GM21367 (cell line): ENCODE measurements around the gene FAM3C.

ENCODE experiments used
- ATAC-seq: cut with Tn5 transposase; IDR thresholded peaks from one replicate; pipeline ENCODE4 v1.9.1; 2021; ENCODE audit not compliant: unreplicated experiment

FAM3C gene

DNA sequence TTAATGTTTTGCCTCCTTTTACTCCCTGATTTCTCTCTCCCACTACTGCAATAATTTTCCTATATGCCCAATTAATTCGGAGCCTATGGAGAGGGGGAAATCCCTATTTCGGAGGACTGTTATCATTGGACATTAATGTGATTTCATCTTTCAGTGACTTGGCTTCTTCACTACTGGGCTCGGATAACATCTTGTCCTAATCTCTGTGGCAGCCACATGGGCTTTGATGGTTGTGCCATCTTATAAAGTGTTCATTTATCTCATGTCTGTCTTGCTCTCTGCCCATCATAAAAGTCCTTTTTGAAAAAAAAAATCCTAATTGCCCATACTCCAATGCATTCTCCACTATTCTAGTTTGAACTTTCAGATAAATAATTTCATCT lies 15.5 kb upstream of the FAM3C start:
- no peak for ATAC-seq

DNA sequence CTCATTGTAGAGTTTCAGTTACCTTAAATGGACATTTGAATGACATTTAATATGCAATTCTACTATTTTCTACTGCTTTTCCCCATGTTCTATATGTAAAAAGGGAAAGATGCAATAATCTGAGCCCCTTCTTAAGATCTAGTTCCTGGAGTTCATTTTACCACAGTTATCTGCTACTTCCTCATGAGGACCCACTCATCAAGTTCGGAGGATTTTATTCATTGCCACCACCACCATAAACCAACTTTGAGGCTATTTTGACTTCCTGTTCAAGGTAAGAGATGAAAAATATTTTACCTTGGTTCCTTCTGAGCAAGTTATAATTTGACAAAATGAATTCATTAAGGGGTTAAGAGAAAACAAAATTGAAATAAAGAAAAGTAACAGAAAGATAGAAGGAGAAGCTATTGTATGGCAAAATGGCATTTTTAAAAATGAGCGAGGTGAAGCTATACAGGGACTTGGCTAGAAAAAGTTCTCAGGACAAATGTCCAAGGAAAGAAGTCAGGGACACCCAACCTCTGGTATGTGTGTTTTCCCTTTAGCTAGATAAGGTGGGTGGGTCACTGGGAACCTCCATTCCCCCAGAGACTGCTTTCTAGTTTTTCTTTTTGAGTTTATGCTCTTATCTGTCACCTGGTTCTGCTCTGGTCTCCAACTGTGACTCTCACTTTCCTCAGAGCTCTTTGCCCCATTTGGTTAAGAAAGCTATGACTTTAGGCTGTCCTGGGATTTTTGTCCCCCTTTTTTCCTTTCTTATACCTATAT lies 14.9 kb upstream of the FAM3C start:
- no peak for ATAC-seq

DNA sequence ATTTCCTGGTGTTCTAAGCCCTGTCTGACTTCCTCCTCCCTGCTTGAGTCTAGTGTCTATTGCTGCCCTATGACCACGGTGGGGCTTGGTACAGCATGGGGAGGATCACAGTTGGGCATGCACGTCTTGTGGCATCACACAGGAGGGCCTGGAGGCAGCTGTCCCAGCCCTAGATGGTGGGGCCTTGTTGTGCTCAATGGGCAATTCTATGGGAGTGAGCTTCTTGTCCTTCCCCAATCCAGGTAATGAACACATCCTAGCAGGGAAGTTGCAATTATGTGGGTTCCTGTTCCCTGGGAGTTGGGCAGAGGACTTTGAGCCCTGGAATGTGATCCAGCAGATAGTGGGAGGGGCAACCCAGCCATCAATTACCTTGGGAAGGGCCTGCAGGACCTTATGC lies 10.8 kb upstream of the FAM3C start:
- ATAC-seq, result no peak

DNA sequence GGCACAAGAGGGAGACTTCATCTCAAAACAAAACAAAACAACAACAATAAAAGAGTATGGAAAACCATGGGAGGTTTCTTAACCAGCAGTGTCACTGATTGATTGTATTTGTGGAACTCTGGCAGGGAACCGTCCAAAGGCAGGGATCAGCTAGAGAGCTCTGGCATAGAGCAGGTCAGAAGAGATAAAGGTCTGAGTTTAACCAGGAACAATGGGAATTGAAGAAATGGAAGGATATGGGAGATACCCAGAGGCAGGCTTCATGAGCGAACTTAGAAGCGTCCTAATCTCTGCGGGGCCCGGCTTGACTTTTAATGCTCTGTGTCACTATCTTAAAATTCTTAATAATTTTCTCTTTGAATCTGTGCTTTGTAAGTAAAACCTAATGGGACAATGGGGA lies 10.4 kb upstream of the FAM3C start:
- ATAC-seq, result no peak

DNA sequence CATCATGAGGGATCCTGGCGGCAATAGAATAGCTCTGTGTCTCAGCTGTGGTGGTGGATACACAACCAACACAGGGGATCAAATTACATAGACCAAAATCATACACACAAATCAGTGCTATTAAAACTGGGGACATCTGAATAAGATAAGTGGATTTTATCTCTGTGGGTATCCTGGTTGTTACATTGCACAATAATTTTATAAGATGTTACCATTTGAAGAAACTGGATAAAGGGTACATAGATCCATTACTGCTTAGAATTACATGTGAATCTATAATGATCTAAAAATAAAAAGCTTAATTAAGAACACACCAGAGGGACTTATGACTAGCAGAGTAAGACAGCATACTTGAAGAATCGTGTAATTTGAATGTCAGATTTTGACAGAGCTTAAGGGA lies 8.2 kb upstream of the FAM3C start:
- ATAC-seq, result no peak

DNA sequence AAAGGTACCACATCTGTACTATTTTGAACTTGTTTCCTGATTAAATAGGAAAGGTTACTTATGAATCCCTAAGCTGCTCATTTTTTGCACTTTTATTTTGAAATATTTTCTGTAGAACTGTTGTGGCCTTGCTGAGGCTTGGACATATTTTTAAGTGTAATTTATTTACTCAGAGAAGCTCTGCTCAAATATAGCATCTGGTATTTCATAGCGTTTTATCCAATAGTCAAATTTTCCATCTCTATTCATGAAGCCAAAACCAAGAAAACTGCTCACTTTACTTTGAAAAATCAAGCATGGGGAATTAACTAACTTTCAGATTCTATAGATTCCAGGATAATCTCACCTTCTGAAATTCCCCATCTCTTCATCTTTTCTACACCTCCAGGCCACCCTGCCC lies 6.6 kb upstream of the FAM3C start:
- no peak for ATAC-seq

DNA sequence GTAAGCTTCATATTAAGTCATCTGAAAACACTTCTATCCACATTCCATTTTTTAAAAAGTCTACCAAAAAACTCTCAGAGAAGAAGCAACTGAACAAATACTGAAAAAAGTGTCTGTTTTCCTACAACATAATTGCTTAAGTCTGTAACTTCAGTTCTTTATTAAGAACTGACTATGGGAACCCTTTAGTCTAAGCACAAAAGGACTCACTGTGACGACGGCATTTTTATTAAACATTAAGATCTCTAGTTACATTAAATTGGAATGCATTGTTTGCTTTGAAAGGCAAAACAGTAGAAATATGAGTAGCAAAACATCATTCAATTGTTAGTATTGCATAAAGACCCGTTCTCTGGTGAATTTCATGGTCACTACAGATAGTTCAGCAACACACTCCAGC lies 5.8 kb upstream of the FAM3C start:
- ATAC-seq, result no peak

DNA sequence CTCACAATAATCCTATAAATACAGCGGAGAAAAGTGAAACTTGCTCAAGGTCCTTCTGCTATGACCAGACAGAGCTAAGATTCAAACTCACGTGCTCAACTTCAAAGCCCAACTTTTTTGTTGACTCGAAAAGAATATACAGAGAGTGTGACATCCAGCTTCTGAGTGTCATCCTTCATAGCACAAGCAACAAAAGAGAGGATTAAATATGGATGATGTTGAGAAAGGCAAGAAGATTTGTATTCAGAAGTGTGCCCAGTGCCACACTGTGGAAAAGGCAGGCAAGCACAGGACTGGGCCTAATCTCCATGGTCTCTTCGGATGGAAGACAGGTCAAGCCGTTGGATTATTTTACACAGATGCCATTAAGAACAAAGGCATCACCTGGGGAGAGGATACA lies 2.1 kb upstream of the FAM3C start:
- no peak for ATAC-seq

DNA sequence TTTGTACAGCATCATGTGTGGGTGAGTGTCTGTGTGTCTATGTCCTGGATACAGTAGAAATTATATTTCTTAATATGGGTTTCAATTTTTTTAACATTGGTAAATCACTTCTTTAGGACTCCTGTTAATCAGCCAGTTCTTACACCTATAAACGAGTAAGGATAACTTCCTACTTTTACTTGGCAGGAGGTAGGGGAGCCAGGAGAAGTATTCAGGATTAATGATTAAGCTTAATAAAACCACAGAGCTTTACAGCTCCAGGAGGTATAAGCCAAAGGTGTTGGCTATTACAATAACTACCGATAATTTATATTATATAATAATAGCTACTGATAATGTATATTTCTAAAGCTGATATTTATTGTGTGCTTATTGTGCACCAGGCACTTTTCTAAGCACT lies 1.7 kb upstream of the FAM3C start:
- ATAC-seq, result no peak

DNA sequence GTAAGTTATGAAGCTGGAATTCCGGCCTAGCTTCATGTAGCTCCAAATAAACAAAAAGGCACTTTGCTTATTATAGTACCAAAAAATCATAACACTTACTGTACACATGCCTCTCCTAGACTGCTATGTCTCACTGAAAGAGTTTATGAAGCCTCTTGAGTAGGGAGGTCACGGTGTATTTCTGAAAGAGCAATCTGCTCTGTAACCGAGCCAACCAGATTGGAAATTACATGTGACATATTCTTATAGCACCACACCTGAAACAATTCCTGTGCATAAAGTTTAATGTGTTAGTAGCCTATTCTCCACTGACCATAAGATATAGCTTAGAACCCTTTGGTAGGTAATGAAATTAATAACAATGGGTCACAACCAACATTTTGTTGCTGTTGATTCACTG lies 1.3 kb upstream of the FAM3C start:
- no peak for ATAC-seq

DNA sequence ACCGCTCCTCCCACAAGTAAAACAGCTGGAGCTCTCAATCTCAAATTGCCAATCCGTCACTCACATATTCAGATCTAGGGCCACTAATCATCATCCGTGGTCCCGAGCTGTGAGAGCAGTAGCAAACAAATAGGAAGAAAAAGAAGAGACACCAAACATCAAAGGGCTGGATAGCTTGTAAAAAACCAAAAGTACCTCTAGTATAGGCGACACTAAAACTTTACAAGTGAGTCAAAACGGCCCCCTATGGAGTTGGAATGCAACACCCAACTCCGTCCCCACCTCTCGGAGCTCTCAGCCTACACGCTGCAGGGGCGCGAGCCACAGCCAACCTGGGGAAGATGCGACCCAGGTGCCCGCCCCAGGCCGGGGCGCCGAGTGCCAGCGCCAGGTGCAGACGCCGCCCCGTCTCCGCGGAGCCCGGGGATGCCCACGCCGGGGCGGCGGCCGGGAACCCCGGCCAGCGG lies 581 bp downstream of the FAM3C start:
- peak; percentile 31 for ATAC-seq

DNA sequence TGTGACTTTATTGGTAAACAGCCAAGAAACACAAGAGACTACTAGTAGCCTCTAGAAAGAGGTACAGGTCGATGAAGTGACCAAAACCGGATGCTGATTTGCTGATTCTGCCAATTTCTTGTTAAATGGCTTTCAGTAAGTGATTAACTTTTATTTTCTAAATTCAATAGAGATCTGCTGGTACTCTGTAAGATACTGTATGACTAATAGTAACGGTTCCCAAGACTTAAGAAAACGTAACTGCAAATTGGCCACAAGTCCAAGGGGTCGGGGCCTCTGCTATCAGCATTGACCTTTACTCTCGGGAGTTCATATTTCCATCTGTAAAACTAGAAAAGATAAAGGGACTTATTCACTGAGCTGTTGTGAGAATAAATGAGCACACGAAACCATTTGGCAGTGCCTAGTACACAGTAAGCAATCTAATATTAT lies 1.4 kb downstream of the FAM3C start:
- no peak for ATAC-seq

DNA sequence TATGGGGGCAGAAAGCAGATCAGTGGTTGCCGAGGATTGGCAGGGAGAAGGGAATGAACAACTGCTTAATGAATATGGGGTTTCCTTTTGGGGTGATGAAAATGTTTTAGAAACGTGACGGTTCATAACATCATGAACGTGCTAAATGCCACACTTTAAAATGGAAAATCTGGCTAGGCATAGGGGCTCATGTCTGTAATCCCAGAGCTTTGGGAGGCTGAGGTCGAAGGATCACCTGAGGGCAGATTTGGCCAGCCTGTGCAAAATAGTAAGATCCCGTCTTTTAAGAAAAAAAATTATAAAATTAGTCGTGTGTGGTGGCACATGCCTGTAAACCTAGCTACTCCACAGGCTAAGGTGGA lies 3.1 kb downstream of the FAM3C start:
- no peak for ATAC-seq

DNA sequence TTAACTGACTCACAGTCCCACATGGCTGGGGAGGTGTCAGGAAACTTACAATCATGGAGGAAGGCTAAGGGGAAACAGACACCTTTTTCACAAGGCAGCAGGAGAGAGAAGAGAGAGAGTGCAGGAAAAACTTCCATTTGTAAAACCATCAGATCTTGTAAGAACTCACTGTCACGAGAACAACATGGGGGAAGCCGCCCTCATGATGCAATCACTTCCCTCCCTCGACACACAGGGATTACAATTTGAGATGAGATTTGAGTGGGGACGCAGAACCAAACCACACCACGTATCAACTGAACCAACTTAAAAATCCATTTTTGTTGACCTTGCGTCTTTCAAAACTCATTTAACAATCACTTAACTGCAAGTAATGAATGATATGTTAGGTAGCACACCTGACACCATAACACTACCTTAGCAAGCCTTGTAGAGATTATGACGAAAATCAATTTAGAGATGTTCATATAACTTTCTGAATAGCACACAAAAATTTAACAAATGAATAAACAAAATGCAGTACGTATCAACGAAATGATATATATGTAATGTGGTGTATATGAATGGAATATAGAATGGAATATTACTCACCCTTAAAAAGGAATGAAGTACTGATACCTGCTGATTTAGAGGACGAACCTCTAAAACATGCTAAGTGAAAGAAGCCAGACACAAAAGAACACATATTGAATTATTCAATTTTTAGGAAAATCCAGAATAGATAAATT lies 3.7 kb downstream of the FAM3C start:
- ATAC-seq, result no peak

DNA sequence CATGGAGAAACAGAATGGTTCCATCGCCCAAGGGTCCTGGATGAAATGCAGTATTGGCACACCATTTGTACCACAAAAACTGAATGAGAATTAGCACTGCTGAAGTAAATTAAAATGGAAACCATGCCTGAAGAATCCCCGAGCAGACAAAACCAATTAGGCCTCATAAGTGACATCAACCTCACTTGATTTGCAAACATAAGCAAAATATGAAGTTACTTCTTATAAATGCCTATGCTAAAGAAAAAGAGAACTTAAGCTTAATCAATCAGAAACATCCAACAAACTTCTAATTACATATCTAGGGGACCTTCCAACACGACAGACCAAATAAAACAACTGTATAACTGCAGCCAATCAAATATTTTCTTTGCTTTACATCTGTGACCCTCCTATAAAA lies 4.4 kb downstream of the FAM3C start:
- no peak for ATAC-seq

DNA sequence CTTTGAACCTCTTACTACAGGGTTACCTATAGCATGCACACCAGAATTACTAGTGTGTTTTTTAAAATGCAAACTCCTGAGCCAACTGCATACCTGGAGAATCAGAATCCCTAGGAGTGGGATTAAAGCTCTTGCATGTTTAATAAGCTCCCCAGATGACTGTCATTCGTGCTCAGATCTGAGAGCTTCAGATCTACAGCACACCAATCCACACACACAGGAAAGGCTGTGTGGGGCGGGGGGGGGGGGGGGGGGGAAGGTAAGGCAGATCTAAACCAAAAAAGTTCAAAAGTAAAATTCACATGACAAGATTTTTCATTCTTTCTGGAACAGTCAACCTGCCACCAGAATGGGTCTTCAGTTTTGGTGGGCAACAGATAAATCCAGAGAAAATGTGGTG lies 5.5 kb downstream of the FAM3C start:
- ATAC-seq, result no peak

DNA sequence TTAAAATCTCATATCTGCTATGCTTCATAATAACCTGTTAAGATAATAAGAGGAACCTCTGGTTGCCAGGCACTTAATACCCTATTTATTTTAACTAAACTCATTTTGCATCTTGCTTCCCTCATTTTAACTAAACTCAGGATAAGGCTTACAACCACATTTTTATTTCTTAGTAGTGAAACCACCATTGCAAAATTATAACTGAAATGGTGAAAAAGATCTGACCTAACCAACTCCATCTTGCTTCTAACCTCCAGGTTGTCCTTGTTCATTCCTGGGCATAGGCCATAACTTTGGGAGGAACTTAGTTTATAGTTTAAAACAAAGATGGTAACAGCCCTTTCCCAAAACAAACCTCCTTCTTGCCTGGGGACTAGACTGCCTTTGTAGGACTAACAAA lies 6.0 kb downstream of the FAM3C start:
- ATAC-seq, result no peak

DNA sequence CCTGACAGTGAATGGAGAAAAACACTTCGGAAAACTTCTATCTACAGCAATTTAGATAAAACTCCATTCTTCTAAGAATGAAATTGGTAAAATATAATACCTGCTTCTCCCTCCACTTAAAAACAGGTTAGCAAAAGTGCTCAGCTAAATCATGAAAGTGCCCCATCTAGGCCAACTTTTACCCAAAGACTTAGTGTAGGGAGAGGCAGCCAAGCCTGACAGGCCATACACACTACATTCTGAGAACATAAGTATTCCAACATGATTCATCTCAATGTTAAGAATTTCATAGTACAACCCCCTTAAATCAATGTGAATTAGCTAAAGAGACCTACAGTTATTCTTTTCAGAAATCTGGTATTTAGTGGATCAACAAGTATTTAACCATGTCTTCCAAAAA lies 7.2 kb downstream of the FAM3C start:
- peak; percentile 27 for ATAC-seq

DNA sequence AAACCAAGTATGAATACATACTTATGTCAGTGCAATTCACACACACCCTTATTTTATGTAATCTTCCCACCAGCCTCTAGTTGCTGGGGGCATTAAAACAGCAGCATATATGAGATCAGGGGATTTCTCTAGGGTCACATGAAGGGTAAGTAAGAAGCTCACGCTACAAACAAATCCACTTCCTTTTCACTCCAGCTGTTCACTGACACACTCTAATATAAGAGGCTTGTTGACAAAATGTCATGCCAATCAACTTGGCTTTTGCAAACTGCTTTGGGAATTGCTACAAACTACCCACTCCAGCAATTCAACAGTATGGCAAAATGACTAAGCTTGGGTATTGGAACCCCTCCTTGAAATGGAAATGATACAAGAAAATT lies 10.3 kb downstream of the FAM3C start:
- ATAC-seq, result peak; percentile 90

DNA sequence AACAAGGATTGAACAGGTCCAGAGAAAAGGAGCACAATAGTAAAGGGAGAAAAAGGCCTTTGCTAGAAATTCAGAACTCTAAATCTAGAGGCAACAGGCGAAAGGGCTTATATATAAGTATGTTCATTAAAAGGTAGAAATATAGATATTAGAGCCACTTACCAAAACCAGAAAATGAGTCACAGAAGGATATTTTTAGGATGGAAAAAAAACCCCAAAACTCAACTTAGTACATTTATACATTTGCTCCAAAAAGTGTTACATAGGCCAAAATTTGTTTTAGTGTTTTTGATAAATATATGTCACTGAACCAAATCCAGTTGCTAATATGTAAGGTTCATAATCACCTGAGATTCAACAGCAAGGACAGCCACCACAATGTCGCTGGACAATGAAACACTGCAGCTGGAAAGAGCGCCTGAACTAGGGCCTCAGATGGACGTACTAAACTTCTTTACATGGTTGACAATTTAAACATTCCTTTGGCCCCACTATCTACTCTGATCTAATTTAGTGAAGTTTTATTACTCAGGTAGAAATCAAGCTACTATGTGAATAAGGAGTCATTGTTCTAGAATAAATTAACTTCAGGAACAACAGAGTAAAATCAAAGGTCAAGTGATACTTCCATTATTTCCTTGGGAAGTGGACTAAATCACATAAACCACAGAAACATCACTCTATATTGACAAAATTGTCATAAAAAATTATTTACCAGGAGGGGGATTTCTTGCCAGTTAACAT lies 10.9 kb downstream of the FAM3C start:
- ATAC-seq, result no peak

DNA sequence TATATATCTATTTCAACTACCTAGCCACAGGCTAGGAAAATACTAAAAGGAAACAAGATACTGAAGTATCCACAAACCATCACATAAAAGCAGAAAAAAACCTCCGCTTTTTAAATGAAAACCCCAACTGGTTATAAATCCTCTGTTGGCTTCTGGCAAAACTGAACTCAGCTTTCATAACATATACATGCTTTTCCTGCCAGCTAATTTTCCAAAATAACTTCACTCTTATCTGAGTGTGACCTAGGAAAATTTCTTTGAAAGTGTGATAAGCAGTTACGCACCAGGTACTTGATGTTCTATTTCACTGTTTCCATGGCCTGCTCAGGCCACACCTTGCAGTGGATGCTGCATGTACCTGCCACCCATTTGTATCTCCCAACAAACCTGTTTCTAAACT lies 11.8 kb downstream of the FAM3C start:
- ATAC-seq, result no peak
